ENCODE data around the gene POLR3GL. TPM values are rescaled to one million over a fixed set of nuclear protein-coding genes. Genes with fewer than 3 reads are reported as not detected.
A peak's percentile ranks its signal among the peaks of the same experiment; 100 is the strongest.

The POLR3GL gene
- total RNA-seq, 1 experiment from 2014 or later, result 26.0 TPM

- no peak for DNase-seq (ENCODE audit: low read depth, low spot score)
- in situ Hi-C loops (cut with HindIII; ENCODE audit: low pct_unique_long_range_greater_than_20kb, low sequenced_read_pairs), result no loop called here
Measured at GRCh38 chr1:145961425-145962156, 2.9 kb upstream of the POLR3GL start.

- DNase-seq (ENCODE audit: low read depth, low spot score), result no peak
Measured at GRCh38 chr1:145962157-145963102, 2.1 kb upstream of the POLR3GL start.

GRCh38 chr1:145963265-145964019 is 1.0 kb upstream of the POLR3GL start:
- in situ Hi-C loops (cut with HindIII; ENCODE audit: low pct_unique_long_range_greater_than_20kb, low sequenced_read_pairs), result no loop called here
- no peak for DNase-seq (ENCODE audit: low read depth, low spot score)

More at GRCh38 chr1:145962157-145963102, 2.1 kb upstream of the POLR3GL start:
- in situ Hi-C loops (cut with HindIII; ENCODE audit: low pct_unique_long_range_greater_than_20kb, low sequenced_read_pairs), result no loop called here

GRCh38 chr1:145965119-145965744 is 742 bp downstream of the POLR3GL start:
- no peak for DNase-seq (ENCODE audit: low read depth, low spot score)
- in situ Hi-C loops (cut with HindIII; ENCODE audit: low pct_unique_long_range_greater_than_20kb, low sequenced_read_pairs), result no loop called here

DNA sequence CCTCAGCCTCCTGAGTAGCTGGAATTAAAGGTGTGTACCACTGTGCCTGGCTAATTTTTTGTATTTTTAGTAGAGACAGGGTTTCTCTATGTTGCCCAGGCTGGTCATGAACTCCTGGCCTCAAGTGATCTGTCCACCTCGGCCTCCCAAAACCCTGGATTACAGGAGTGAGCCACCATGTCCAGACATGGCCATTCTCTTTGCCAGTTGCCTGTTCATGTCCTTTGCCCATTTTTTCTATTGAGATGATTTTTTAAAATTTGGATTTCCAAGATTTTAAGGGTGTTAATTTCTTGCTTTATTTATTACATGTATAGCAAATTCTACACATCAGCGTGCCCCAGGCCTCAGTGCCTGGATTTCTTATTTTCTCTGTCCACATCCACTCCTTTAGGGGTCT is 2.8 kb downstream of the POLR3GL start:
- no peak for DNase-seq (ENCODE audit: low read depth, low spot score)
- in situ Hi-C loops (cut with HindIII; ENCODE audit: low pct_unique_long_range_greater_than_20kb, low sequenced_read_pairs), result no loop called here

- no peak for DNase-seq (ENCODE audit: low read depth, low spot score)
- in situ Hi-C loops (cut with HindIII; ENCODE audit: low pct_unique_long_range_greater_than_20kb, low sequenced_read_pairs), result no loop called here
Measured at GRCh38 chr1:145972580-145972979, 8.1 kb downstream of the POLR3GL start.

- in situ Hi-C loops (cut with HindIII; ENCODE audit: low pct_unique_long_range_greater_than_20kb, low sequenced_read_pairs), result no loop called here
- DNase-seq (ENCODE audit: low read depth, low spot score), result no peak
Measured at GRCh38 chr1:145974721-145975120, 10.2 kb downstream of the POLR3GL start.

GRCh38 chr1:145975216-145975615 is 10.7 kb downstream of the POLR3GL start:
- in situ Hi-C loops (cut with HindIII; ENCODE audit: low pct_unique_long_range_greater_than_20kb, low sequenced_read_pairs), result no loop called here
- DNase-seq (ENCODE audit: low read depth, low spot score), result no peak

GRCh38 chr1:145977016-145977415 is 12.5 kb downstream of the POLR3GL start:
- in situ Hi-C loops (cut with HindIII; ENCODE audit: low pct_unique_long_range_greater_than_20kb, low sequenced_read_pairs), result no loop called here

DNA sequence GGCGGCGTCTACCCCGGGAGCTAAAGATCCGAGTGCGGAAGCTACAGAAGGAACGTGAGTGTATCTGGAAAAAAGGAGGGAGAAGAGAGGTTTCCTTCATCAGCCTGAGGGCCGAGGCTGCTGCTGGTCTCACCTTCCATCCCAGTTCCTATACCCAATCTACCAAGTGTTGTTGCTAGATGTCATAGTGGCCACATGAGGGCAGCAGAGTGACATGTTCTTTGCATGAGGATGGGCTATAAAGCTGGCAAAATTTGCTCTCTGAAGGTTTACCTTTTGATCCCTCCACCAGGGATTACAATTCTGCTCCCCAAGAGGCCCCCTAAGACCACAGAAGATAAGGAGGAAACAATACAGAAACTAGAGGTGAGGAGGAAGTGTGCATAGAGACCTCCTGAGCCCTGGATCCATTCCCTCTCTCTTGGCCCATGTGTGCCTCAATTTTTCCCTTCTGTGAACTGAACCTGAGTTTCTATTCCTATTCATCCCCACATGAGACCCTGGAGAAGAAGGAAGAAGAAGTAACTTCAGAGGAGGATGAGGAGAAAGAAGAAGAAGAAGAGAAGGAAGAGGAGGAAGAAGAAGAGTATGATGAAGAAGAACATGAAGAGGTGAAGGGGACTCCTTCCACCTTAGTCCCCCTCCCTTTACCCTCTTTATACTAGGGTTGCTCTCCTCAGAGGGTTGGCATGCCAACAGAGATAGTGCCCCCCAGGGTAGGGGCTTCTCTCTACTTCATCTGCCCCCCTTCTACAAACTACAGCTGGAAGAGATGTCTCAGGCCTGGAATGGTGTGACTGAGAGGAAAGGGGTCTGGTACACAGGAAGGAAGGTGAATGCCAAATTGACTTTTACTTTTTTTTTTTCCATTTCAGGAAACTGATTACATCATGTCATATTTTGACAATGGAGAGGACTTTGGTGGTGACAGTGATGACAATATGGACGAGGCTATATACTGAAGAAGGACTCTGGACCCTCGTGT is 13.3 kb downstream of the POLR3GL start:
- DNase-seq (ENCODE audit: low read depth, low spot score), result peak; percentile 93
- in situ Hi-C loops (cut with HindIII; ENCODE audit: low pct_unique_long_range_greater_than_20kb, low sequenced_read_pairs), result no loop called here

More at GRCh38 chr1:145977016-145977415, 12.5 kb downstream of the POLR3GL start:
- no peak for DNase-seq (ENCODE audit: low read depth, low spot score)

DNA sequence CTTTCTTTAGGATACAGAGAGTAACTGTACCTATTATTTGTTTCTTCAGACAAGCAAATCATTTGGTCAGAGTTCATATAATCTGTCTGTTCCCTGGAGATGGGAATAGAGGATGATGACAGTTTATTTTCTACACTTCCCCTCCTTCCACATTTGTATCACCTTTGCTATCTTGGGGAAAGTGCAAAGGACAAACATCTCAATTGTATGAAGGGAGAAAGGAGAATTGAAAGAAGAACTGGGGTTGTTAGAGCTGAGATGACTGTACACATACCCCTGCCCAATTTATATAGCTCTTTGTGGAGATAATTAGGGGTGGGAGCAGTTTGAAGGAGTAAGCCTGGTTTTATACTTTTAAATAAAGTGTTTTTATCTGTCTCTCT is 14.0 kb downstream of the POLR3GL start:
- in situ Hi-C loops (cut with HindIII; ENCODE audit: low pct_unique_long_range_greater_than_20kb, low sequenced_read_pairs), result no loop called here
- DNase-seq (ENCODE audit: low read depth, low spot score), result no peak

GRCh38 chr1:145978854-145979745 is 14.6 kb downstream of the POLR3GL start:
- DNase-seq (ENCODE audit: low read depth, low spot score), result peak; percentile 90
- in situ Hi-C loops (cut with HindIII; ENCODE audit: low pct_unique_long_range_greater_than_20kb, low sequenced_read_pairs), result no loop called here

- in situ Hi-C loops (cut with HindIII; ENCODE audit: low pct_unique_long_range_greater_than_20kb, low sequenced_read_pairs), result no loop called here
- DNase-seq (ENCODE audit: low read depth, low spot score), result no peak
Measured at GRCh38 chr1:145979746-145980456, 15.4 kb downstream of the POLR3GL start.

DNA sequence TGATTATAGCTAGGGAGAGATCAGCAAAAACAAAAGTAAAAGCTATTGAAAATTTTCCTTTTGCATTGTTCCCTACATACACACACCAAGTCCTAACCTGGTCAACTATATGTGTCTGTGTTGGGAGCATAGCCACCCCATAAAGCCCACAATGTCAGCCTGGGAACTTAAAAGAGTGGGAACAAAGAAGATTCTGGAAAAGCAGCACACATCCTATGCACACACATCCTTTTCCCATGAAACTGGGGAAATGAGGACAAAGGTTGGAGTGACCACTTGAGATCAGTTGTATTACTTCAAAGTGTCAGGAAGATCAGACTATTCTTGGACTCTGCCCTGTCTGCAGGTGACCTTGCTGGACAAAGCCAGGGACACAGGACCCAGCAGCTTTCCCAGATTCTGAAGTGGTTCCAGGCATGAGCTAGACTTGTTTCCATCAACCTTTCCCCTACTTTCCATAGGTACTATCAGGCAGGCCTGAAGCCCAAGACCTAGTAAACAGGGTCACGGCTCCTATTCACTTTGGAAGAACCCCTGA is 16.0 kb downstream of the POLR3GL start:
- in situ Hi-C loops (cut with HindIII; ENCODE audit: low pct_unique_long_range_greater_than_20kb, low sequenced_read_pairs), result no loop called here
- DNase-seq (ENCODE audit: low read depth, low spot score), result no peak
